ENCODE results near the gene TRMT112.

DNA sequence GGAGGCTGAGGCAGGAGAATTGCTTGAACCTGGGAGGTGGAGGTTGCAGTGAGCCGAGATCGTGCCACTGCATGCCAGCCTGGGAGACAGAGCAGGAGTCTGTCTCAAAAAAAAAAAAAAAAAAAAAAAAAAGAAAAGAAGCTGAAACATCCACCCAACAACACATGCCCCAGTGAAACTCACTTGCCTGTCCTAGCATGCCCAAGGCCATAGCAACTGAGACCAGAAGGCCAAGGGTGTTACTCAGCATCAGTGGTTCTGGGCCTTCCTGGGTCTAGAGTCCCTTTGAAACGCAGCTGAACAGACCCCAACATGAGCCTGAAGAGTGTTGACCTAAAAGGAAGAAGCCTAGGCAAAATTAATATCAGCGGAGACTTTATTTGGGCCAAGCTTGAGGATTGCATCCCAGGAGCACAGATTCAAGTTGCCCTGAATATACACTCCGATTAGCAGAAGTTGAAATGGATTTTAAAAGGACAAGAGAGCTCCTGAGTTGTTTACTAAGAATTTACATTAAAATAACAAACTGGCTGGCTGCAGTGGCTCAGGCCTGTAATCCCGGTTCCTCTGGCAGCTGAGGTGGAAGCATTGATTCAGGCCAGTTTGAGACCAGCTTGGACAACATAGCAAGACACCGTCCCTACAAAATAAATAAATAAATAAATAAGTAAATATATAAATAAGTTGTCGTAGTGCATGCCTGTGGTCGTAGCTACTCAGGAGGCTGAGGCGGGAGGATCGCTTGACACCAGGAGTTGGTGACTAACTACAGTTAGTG lies 7.5 kb upstream of the TRMT112 start:
- no peak for TF ChIP-seq EZH2phosphoT487 (IDR thresholded peaks at IDR 0.05)
- TF ChIP-seq, protein P1, sequence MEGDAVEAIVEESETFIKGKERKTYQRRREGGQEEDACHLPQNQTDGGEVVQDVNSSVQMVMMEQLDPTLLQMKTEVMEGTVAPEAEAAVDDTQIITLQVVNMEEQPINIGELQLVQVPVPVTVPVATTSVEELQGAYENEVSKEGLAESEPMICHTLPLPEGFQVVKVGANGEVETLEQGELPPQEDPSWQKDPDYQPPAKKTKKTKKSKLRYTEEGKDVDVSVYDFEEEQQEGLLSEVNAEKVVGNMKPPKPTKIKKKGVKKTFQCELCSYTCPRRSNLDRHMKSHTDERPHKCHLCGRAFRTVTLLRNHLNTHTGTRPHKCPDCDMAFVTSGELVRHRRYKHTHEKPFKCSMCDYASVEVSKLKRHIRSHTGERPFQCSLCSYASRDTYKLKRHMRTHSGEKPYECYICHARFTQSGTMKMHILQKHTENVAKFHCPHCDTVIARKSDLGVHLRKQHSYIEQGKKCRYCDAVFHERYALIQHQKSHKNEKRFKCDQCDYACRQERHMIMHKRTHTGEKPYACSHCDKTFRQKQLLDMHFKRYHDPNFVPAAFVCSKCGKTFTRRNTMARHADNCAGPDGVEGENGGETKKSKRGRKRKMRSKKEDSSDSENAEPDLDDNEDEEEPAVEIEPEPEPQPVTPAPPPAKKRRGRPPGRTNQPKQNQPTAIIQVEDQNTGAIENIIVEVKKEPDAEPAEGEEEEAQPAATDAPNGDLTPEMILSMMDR (IDR thresholded peaks at IDR 0.05), result no peak
